Psoas muscle (tissue), 8 donors: Measurements from ENCODE around the gene SSH2. TPM values are rescaled to one million over a fixed set of nuclear protein-coding genes. Genes with fewer than 3 reads are reported as not detected.

Experiments
- ATAC-seq, 4 donors: fragments of 200-7000 bp; cut with Tn5 transposase; one replicate each; pipeline ENCODE4 v1.9.1; 2020; ENCODE audit warnings: moderate library complexity in 3 of 4, mild to moderate bottlenecking in 2 of 4
- DNase-seq, 2 donors: peaks; one replicate each; pipeline ENCODE4 v3.0.0-alpha.2; 2020
- H3K27ac ChIP-seq: fragments of 200-600 bp; one replicate; pipeline ENCODE4 v1.8.0; 2022
- H3K27me3 ChIP-seq, 3 donors: fragments of 200-600 bp in 1 of 3; one replicate each; pipeline versions ENCODE4 v1.6.1 to v1.8.0; 2013 to 2022; ENCODE audit warnings: low read length in 2 of 3, mild to moderate bottlenecking in 2 of 3, moderate library complexity in 1 of 3; ENCODE audit not compliant: insufficient read depth in 3 of 3
- H3K36me3 ChIP-seq, 2 donors: fragments of 200-600 bp in 1 of 2; one replicate each; pipeline versions ENCODE4 v1.6.1 to v1.8.0; 2013 to 2022; ENCODE audit warnings: low read depth in 1 of 2, mild to moderate bottlenecking in 1 of 2, moderate library complexity in 1 of 2; ENCODE audit not compliant: insufficient read depth in 1 of 2
- H3K4me1 ChIP-seq: fragments of 200-600 bp; one replicate; pipeline ENCODE4 v1.8.0; 2022
- H3K4me3 ChIP-seq: fragments of 200-600 bp; one replicate; pipeline ENCODE4 v1.8.0; 2022; ENCODE audit warnings: mild to moderate bottlenecking
- H3K9me3 ChIP-seq: fragments of 200-600 bp; one replicate; pipeline ENCODE4 v1.8.0; 2022
- CTCF ChIP-seq: fragments of 200-600 bp; IDR thresholded peaks from one replicate; pipeline ENCODE4 v1.8.0; 2022; ENCODE audit warnings: antibody characterized with exemption
- WGBS, 3 donors: extraction: QIAGEN DNeasy Blood & Tissue Kit; methylation state at CpG; one replicate each; pipeline versions ENCODE4 v1.1.6 to v1.1.7; 2013; 5-methylcytosine and 5-hydroxymethylcytosine counted together
- intact Hi-C, 2 donors: fragments of 100-400 bp; cut with DNase I; formaldehyde crosslinking; loops; one replicate each; pipeline versions ENCODE4 v1.11.0 to v1.14.2; 2022
- polyA plus RNA-seq, 3 donors: library from polyadenylated mRNA; stranded (reverse); fragments of 200-250 nt; gene quantifications; one replicate each; pipeline ENCODE4 v1.2.3, GENCODE V29; 2013
- total RNA-seq, 4 donors: library from RNA; stranded (reverse); fragmentation: NEBNext Ultra II Directional in 2 of 4; extraction: Animal tissue kit (Norgen Biotek cat#: 25700) in 2 of 4; gene quantifications; one replicate each; pipeline versions ENCODE4 v1.2.1 to v1.2.4, GENCODE V29; 2021 to 2023
- donor health status: healthy with polysubstance abuse.
- donor health status: DM: no; HTN: no; CAD: no; lungs with moderate emphysema.
- donor health status: Bipolar disorder and iron deficiency.
- donor health status: healthy.
- donor health status: DM: yes; HTN: yes; CAD: no.
- donor health status: DM: no; HTN: no; CAD: no.
- donor health status: DM: no; HTN: no; CAD: no.
- donor health status: DM: yes; HTN: yes; CAD: no.

Gene SSH2
- total and polyA plus RNA-seq, 7 donors: 28.0 to 168 (median 107) TPM

DNA sequence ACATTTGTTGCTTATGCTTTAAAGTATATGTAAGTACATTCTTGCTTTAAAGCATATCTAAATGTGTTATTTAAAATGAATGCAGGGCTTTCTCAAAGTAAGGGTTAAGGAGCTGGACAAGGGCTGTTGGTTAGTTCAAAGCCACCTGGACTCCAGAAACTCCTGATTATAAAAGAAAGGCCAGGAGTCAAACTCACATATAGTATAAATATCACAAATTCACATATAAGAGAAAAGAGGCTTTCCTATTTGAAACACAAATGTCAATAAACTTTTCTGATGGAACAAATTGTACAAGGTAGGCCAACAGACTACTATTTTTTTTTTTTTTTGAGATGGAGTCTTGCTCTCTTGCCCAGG is 222.8 kb downstream of the SSH2 start:
- no peak overlapping the region for H3K4me3 ChIP-seq
- H3K9me3 ChIP-seq: no peaks in the 10 kb centered on the region
- peak overlapping the region; percentile 80 for H3K27ac ChIP-seq
- H3K27me3 ChIP-seq: no peaks in the 10 kb centered on the region
- peaks cover 0 to 7% of the 10 kb centered on the region in 2 donors for H3K36me3 ChIP-seq
- TF ChIP-seq CTCF: no peak
- intact Hi-C loops: loop anchor here (5.0 to 10.0 kb wide), 2 partner anchors 35 to 62 kb away; no protein-coding TSS in a partner anchor
- H3K4me1 ChIP-seq: peaks cover 66% of the 10 kb centered on the region
- ATAC-seq (no peak), DNase-seq (no peak)

DNA sequence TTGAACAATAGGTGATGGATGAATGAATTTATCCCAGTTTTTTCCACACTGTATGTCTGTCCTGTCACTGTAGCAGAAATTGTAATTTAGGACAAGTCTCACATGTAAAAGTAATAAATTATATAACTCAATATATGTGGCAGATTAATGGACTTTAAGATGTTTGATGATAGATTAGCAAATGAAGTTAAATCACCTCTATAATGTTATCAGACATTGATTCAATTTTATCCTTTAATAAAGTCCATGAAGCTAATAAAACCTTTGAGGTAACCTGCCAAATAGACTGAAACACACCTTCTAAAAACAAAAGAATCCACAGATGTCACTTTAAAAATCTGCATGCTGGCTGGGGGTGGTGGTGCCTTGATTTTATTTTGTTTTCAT is 224.0 kb downstream of the SSH2 start:
- intact Hi-C loops: loop anchor here (5.0 to 10.0 kb wide), 2 partner anchors 36 to 61 kb away; no protein-coding TSS in a partner anchor
- Histone ChIP-seq H3K4me3 (peak overlapping the region; percentile 5), H3K27ac (peak overlapping the region; percentile 80), H3K36me3 (peaks cover 0 to 19% of the 10 kb centered on the region in 2 donors), H3K4me1 (peaks cover 54% of the 10 kb centered on the region), H3K9me3 (no peaks in the 10 kb centered on the region), H3K27me3 (no peaks in the 10 kb centered on the region)
- DNase-seq (no peak), ATAC-seq (no peak)
- no peak for TF ChIP-seq CTCF

- H3K27ac ChIP-seq: peak overlapping the region; percentile 80
- H3K36me3 ChIP-seq: peaks cover 0 to 25% of the 10 kb centered on the region in 2 donors
- no peaks in the 10 kb centered on the region for H3K9me3 ChIP-seq
- intact Hi-C loops: loop anchor here (5.0 to 10.0 kb wide), 2 partner anchors 37 to 61 kb away; no protein-coding TSS in a partner anchor
- DNase-seq: no peak
- ATAC-seq: no peak
- H3K4me3 ChIP-seq: peak overlapping the region; percentile 5
- peaks cover 49% of the 10 kb centered on the region for H3K4me1 ChIP-seq
- no peaks in the 10 kb centered on the region for H3K27me3 ChIP-seq
- TF ChIP-seq CTCF: no peak
- 59 to 70% (median 70%) methylated on average over 3 of the region's 3 CpGs for WGBS, 3 donors
Measured at GRCh38 chr17:29705386-29705785, 224.6 kb downstream of the SSH2 start.

GRCh38 chr17:29699283-29699682 is 230.7 kb downstream of the SSH2 start:
- H3K36me3 ChIP-seq: peaks cover 0 to 61% of the 10 kb centered on the region in 2 donors
- H3K9me3 ChIP-seq: no peaks in the 10 kb centered on the region
- ATAC-seq (peak; percentile 34 to 54 (median 46)), DNase-seq (no peak)
- H3K27me3 ChIP-seq: no peaks in the 10 kb centered on the region
- intact Hi-C loops: no loop called here
- 27 to 45% (median 30%) methylated on average over 2 of the region's 2 CpGs for WGBS, 3 donors
- peak overlapping the region; percentile 43 for H3K4me3 ChIP-seq
- H3K4me1 ChIP-seq: peaks cover 38% of the 10 kb centered on the region
- no peak for TF ChIP-seq CTCF
- H3K27ac ChIP-seq: peak overlapping the region; percentile 80

GRCh38 chr17:29698837-29699236 is 231.2 kb downstream of the SSH2 start:
- Histone ChIP-seq H3K27ac (peak overlapping the region; percentile 80), H3K36me3 (peaks cover 0 to 65% of the 10 kb centered on the region in 2 donors), H3K4me1 (peaks cover 40% of the 10 kb centered on the region), H3K9me3 (no peaks in the 10 kb centered on the region), H3K4me3 (peak overlapping the region; percentile 43), H3K27me3 (no peaks in the 10 kb centered on the region)
- intact Hi-C loops: no loop called here
- DNase-seq (no peak), ATAC-seq (peak in 3 of 4 donors; percentile 38 to 61 (median 47))
- TF ChIP-seq CTCF: no peak
- WGBS, 3 donors: 32 to 57% (median 36%) methylated on average over 1 of the region's 1 CpG
